WTC11 (cell line): ENCODE data around the gene EPHA6.

Experiments
- CREB1 ChIP-seq: sonication (generic); formaldehyde crosslinking; IDR thresholded peaks from 2 replicates; pipeline ENCODE4 v1.8.0; 2023; ENCODE audit warnings: mild to moderate bottlenecking, missing genetic modification reagents
- CTCF ChIP-seq: fragments of 200-600 bp; IDR thresholded peaks from 2 replicates; pipeline ENCODE4 v1.8.0; 2022; ENCODE audit warnings: antibody characterized with exemption
- JUN ChIP-seq: sonication (generic); formaldehyde crosslinking; IDR thresholded peaks from 2 replicates; pipeline ENCODE4 v1.8.0; 2023; ENCODE audit warnings: mild to moderate bottlenecking, missing genetic modification reagents
- SMAD4 ChIP-seq: sonication (generic); formaldehyde crosslinking; IDR thresholded peaks from 2 replicates; pipeline ENCODE4 v1.8.0; 2022; ENCODE audit warnings: mild to moderate bottlenecking, missing genetic modification reagents
- USF1 ChIP-seq: sonication (generic); formaldehyde crosslinking; IDR thresholded peaks from 2 replicates; pipeline ENCODE4 v1.8.0; 2022; ENCODE audit warnings: mild to moderate bottlenecking, missing genetic modification reagents
- ZNF121 ChIP-seq: sonication (generic); formaldehyde crosslinking; IDR thresholded peaks from 2 replicates; pipeline ENCODE4 v1.8.0; 2023; ENCODE audit warnings: missing genetic modification reagents
- TF ChIP-seq, protein P1 (sequence below): sonication (generic); formaldehyde crosslinking; IDR thresholded peaks from 2 replicates; pipeline ENCODE4 v1.8.0; 2022; ENCODE audit warnings: mild to moderate bottlenecking, missing genetic modification reagents

- TF ChIP-seq CTCF (no peak), USF1 (no peak), ZNF121 (CRISPR knock-in tag) (no peak), CREB1 (no peak), SMAD4 (CRISPR knock-in tag) (no peak), JUN (CRISPR knock-in tag) (no peak)
- TF ChIP-seq, protein P1, sequence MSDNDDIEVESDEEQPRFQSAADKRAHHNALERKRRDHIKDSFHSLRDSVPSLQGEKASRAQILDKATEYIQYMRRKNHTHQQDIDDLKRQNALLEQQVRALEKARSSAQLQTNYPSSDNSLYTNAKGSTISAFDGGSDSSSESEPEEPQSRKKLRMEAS (CRISPR knock-in tag) = no peak
Observed at GRCh38 chr3:97108136-97108535, 293.7 kb downstream of the EPHA6 start.
